NCI-H2227 (cell line): ENCODE data around the gene ING1.
"Not testable (repeated sequence)": the region's sequence is repeated elsewhere in the genome, so short reads cannot be mapped to it uniquely, and the experiment has no call there.

Experiments
- DNase-seq: peaks from one replicate; lab custom pipeline; 2025; ENCODE audit not compliant: unreplicated experiment; lab: John Stamatoyannopoulos, UW

The ING1 gene

GRCh38 chr13:110690516-110690915 is 23.0 kb upstream of the ING1 start:
- no peak for DNase-seq

GRCh38 chr13:110695774-110696173 is 17.7 kb upstream of the ING1 start:
- DNase-seq: not testable (repeated sequence)

- no peak for DNase-seq
Measured at GRCh38 chr13:110696776-110697175, 16.7 kb upstream of the ING1 start.

- no peak for DNase-seq
Measured at GRCh38 chr13:110697842-110698241, 15.7 kb upstream of the ING1 start.

- no peak for DNase-seq
Measured at GRCh38 chr13:110698689-110699088, 14.8 kb upstream of the ING1 start.

GRCh38 chr13:110699148-110700145 is 14.1 kb upstream of the ING1 start:
- no peak for DNase-seq

- no peak for DNase-seq
Measured at GRCh38 chr13:110700186-110700585, 13.3 kb upstream of the ING1 start.

GRCh38 chr13:110700641-110701040 is 12.9 kb upstream of the ING1 start:
- DNase-seq: no peak

GRCh38 chr13:110701061-110701460 is 12.4 kb upstream of the ING1 start:
- not testable (repeated sequence) for DNase-seq

GRCh38 chr13:110702089-110702488 is 11.4 kb upstream of the ING1 start:
- no peak for DNase-seq

- peak; percentile 18 for DNase-seq
Measured at GRCh38 chr13:110702591-110703526, 10.6 kb upstream of the ING1 start.

- no peak for DNase-seq
Measured at GRCh38 chr13:110705356-110705825, 8.1 kb upstream of the ING1 start.

GRCh38 chr13:110705826-110706569 is 7.5 kb upstream of the ING1 start, which contains the start of gene CARS2:
Gene CARS2 (minus strand): TSS chr13:110706116. CDS start chr13:110706093, 23 bp downstream.
- DNase-seq: peak; percentile 93

- no peak for DNase-seq
Measured at GRCh38 chr13:110706570-110707372, 6.7 kb upstream of the ING1 start.

- DNase-seq: peak; percentile 91
Measured at GRCh38 chr13:110712081-110712848, 1.2 kb upstream of the ING1 start.

- peak; percentile 97 for DNase-seq
Measured at GRCh38 chr13:110712849-110713641, 455 bp upstream of the ING1 start.

- DNase-seq: peak; percentile 44
Measured at GRCh38 chr13:110713981-110714796, 689 bp downstream of the ING1 start.
